PC-9 (cell line): ENCODE data around the gene DPH5. TPM values are rescaled to one million over a fixed set of nuclear protein-coding genes. Genes with fewer than 3 reads are reported as not detected.
"Not testable (repeated sequence)": the region's sequence is repeated elsewhere in the genome, so short reads cannot be mapped to it uniquely, and the experiment has no call there.

Experiments
- BruUV-seq: library from RNA; stranded (reverse); fragments of 400-500 nt; replicated peaks from 2 replicates; lab custom pipeline; 2021; lab: Mats Ljungman, UMichigan
- CTCF ChIA-PET: fragments of 300-600 bp; sonication (Branson Sonifier 250); formaldehyde crosslinking; loops from one replicate; lab custom pipeline; 2022; ENCODE audit warnings: antibody characterized with exemption; lab: Charles Lee
- POLR2A ChIA-PET: fragments of 300-600 bp; sonication (Branson Sonifier 250); formaldehyde crosslinking; loops from one replicate; lab custom pipeline; 2022; ENCODE audit warnings: antibody characterized with exemption; ENCODE audit not compliant: unreplicated experiment; lab: Charles Lee
- DNase-seq, 2 experiments: peaks; one replicate each; pipeline versions ENCODE4 v3.0.0 to v3.0.0-alpha.2; 2015 to 2022; ENCODE audit warnings: mixed read lengths in 1 of 2
- H2AFZ ChIP-seq: fragments of 200-600 bp; sonication (generic); 2 replicates; pipeline ENCODE4 v1.8.1; 2017; ENCODE audit warnings: antibody characterized with exemption
- H3F3A ChIP-seq: fragments of 200-600 bp; sonication (generic); 2 replicates; pipeline ENCODE4 v1.8.1; 2017; ENCODE audit warnings: antibody characterized with exemption, mild to moderate bottlenecking, low read depth; ENCODE audit not compliant: insufficient read depth
- H3K27ac ChIP-seq: fragments of 200-600 bp; sonication (generic); 2 replicates; pipeline ENCODE4 v1.6.1; 2016; ENCODE audit warnings: mixed run types
- H3K27me3 ChIP-seq: fragments of 200-600 bp; sonication (generic); 2 replicates; pipeline ENCODE4 v1.6.1; 2016; ENCODE audit warnings: low read depth, mixed run types; ENCODE audit not compliant: insufficient read depth
- H3K36me3 ChIP-seq: fragments of 200-600 bp; sonication (generic); 2 replicates; pipeline ENCODE4 v1.6.1; 2016; ENCODE audit warnings: low read depth, mixed run types
- H3K4me1 ChIP-seq: fragments of 200-600 bp; sonication (generic); replicated peaks from 2 replicates; pipeline ENCODE4 v1.6.1; 2016; ENCODE audit warnings: mixed run types; ENCODE audit not compliant: insufficient read depth
- H3K4me2 ChIP-seq: fragments of 200-600 bp; sonication (generic); 2 replicates; pipeline ENCODE4 v1.6.1; 2017; ENCODE audit warnings: mixed run types
- H3K4me3 ChIP-seq: fragments of 200-600 bp; sonication (generic); 2 replicates; pipeline ENCODE4 v1.6.1; 2016; ENCODE audit warnings: mixed run types
- H3K79me2 ChIP-seq: fragments of 200-600 bp; sonication (generic); 2 replicates; pipeline ENCODE4 v1.6.1; 2017; ENCODE audit warnings: low read depth, mixed run types
- H3K9me2 ChIP-seq: fragments of 200-600 bp; sonication (generic); 2 replicates; pipeline ENCODE4 v1.8.1; 2017; ENCODE audit warnings: mild to moderate bottlenecking; ENCODE audit not compliant: insufficient read depth
- H3K9me3 ChIP-seq: fragments of 200-600 bp; sonication (generic); 2 replicates; pipeline ENCODE4 v1.8.1; 2016; ENCODE audit warnings: low read depth; ENCODE audit not compliant: insufficient read depth
- H4K20me1 ChIP-seq: fragments of 200-600 bp; sonication (generic); 2 replicates; pipeline ENCODE4 v1.8.1; 2017; ENCODE audit not compliant: insufficient read depth
- CTCF ChIP-seq: fragments of 200-600 bp; sonication (generic); conservative IDR thresholded peaks from 2 replicates; pipeline ENCODE4 v1.6.1; 2017; ENCODE audit warnings: mixed run types, antibody characterized with exemption, mild to moderate bottlenecking, moderate library complexity
- EZH2 ChIP-seq: fragments of 200-600 bp; sonication (generic); IDR thresholded peaks from 2 replicates; pipeline ENCODE4 v1.8.0; 2017; ENCODE audit warnings: antibody characterized with exemption, low read depth
- intact Hi-C: fragments of 100-400 bp; cut with micrococcal nuclease; formaldehyde crosslinking; loops from one replicate; pipeline ENCODE4 v1.10.0; 2022; ENCODE audit not compliant: unreplicated experiment
- total RNA-seq: library from RNA; stranded (reverse); gene quantifications from 2 replicates; pipeline ENCODE4 v1.2.3, GENCODE V29; 2021

The DPH5 gene
- total RNA-seq, 1 experiment from 2014 or later = 39.4 TPM

- Histone ChIP-seq H3K27ac (no peak overlapping the region), H3K79me2 (no peaks in the 10 kb centered on the region), H3K9me2 (0 out of 2 replicates have a peak, but pooled peaks cover 3% of the 10 kb centered on the region), H3K9me3 (no peaks in the 10 kb centered on the region), H2AFZ (no peak overlapping the region), H3K4me2 (no peak overlapping the region), H3K4me1 (no peaks in the 10 kb centered on the region), H3K27me3 (no peaks in the 10 kb centered on the region), H3F3A (no peaks in the 10 kb centered on the region), H4K20me1 (no peaks in the 10 kb centered on the region), H3K36me3 (no peaks in the 10 kb centered on the region), H3K4me3 (no peak overlapping the region)
- BruUV-seq = no TSS peak
- no peak for TF ChIP-seq CTCF
- TF ChIP-seq EZH2 = no peak
- intact Hi-C loops = no loop called here
- DNase-seq = no peak
- ChIA-PET CTCF (no interaction called here), POLR2A (no interaction called here)
These were observed 43.6 kb upstream of the DPH5 start for GRCh38 chr1:101069158-101069557.

- H3K27me3 ChIP-seq, H3K9me2 ChIP-seq, H2AFZ ChIP-seq, H3K79me2 ChIP-seq, H3K27ac ChIP-seq, DNase-seq, BruUV-seq, H3F3A ChIP-seq, H3K9me3 ChIP-seq, H3K4me2 ChIP-seq, H3K4me1 ChIP-seq, H4K20me1 ChIP-seq, H3K36me3 ChIP-seq, H3K4me3 ChIP-seq, intact Hi-C loops, POLR2A ChIA-PET: not testable (repeated sequence)
- CTCF ChIA-PET = interaction anchor here (0.6 kb wide), 1 partner anchor 79 kb away, joined by 3 read pairs; no protein-coding TSS in a partner anchor
These were observed 41.4 kb upstream of the DPH5 start for GRCh38 chr1:101066937-101067335.

- intact Hi-C loops = no loop called here
- no peaks in the 10 kb centered on the region for H3K79me2 ChIP-seq
- 0 out of 2 replicates have a peak, but pooled peaks cover 3% of the 10 kb centered on the region for H3K9me2 ChIP-seq
- H4K20me1 ChIP-seq = no peaks in the 10 kb centered on the region
- no peaks in the 10 kb centered on the region for H3K9me3 ChIP-seq
- H3K27ac ChIP-seq = no peak overlapping the region
- no peaks in the 10 kb centered on the region for H3K4me1 ChIP-seq
- no peaks in the 10 kb centered on the region for H3K27me3 ChIP-seq
- ChIA-PET CTCF (interaction anchor here (0.6 kb wide), 1 partner anchor 79 kb away, joined by 3 read pairs; no protein-coding TSS in a partner anchor), POLR2A (no interaction called here)
- no peak overlapping the region for H2AFZ ChIP-seq
- H3K36me3 ChIP-seq = no peaks in the 10 kb centered on the region
- TF ChIP-seq EZH2 (no peak), CTCF (no peak)
- no TSS peak for BruUV-seq
- no peaks in the 10 kb centered on the region for H3F3A ChIP-seq
- DNase-seq = no peak
- no peak overlapping the region for H3K4me2 ChIP-seq
- no peak overlapping the region for H3K4me3 ChIP-seq
These were observed 40.8 kb upstream of the DPH5 start for GRCh38 chr1:101066260-101066936.
